Mammary epithelial cell (primary cell): Measurements from ENCODE around the gene PTPN13.

ENCODE experiments used
- EZH2 ChIP-seq: IDR thresholded peaks from 2 replicates; pipeline ENCODE4 v1.6.1; 2012; ENCODE audit warnings: low read length, inconsistent platforms, borderline replicate concordance
- TF ChIP-seq, protein P1 (sequence below), 2 donors: IDR thresholded peaks in 1 of 2; conservative IDR thresholded peaks in 1 of 2; 2 replicates each; pipeline ENCODE4 v1.5.1; 2011 to 2012; ENCODE audit warnings: inconsistent platforms in 2 of 2, low read length in 2 of 2, mild to moderate bottlenecking in 2 of 2, control low read depth in 1 of 2, low read depth in 1 of 2; ENCODE audit not compliant: insufficient read depth in 1 of 2; ENCODE audit errors: extremely low read depth in 1 of 2

DNA sequence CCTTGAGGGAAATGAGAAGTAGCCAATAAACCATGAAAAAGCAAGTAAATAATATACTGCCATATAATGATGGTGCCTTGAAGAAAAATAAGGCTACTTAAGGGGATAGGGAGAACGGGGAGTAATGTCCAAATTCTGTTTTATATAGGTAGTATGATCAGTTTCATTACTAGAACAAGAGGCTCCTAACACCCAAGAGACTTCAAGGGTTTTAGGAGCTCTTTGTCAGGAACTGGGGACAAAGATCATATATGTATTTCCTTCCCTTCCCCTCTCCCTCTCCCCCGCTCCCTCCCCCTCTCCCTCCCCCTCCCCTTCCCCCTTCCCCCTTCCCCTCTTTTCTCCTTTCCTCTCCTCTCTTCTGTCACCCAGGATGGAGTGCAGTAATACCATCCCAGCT lies 127.3 kb downstream of the PTPN13 start:
- TF ChIP-seq, protein P1, sequence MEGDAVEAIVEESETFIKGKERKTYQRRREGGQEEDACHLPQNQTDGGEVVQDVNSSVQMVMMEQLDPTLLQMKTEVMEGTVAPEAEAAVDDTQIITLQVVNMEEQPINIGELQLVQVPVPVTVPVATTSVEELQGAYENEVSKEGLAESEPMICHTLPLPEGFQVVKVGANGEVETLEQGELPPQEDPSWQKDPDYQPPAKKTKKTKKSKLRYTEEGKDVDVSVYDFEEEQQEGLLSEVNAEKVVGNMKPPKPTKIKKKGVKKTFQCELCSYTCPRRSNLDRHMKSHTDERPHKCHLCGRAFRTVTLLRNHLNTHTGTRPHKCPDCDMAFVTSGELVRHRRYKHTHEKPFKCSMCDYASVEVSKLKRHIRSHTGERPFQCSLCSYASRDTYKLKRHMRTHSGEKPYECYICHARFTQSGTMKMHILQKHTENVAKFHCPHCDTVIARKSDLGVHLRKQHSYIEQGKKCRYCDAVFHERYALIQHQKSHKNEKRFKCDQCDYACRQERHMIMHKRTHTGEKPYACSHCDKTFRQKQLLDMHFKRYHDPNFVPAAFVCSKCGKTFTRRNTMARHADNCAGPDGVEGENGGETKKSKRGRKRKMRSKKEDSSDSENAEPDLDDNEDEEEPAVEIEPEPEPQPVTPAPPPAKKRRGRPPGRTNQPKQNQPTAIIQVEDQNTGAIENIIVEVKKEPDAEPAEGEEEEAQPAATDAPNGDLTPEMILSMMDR (conservative IDR thresholded peaks at IDR 0.05 in 1 of 2, IDR thresholded peaks at IDR 0.05 in 1 of 2; ENCODE audit: extremely low read depth in 1 of 2, insufficient read depth in 1 of 2, low read depth in 1 of 2, low read length in 2 of 2), result no peak
- TF ChIP-seq EZH2, result no peak
